SK-N-SH (cell line): ENCODE measurements around the gene EPYC. TPM values are rescaled to one million over a fixed set of nuclear protein-coding genes. Genes with fewer than 3 reads are reported as not detected.

Experiments
- CHD2 ChIP-seq: fragments of 150-350 bp; IDR thresholded peaks from 2 replicates; pipeline ENCODE4 v1.6.1; 2018; ENCODE audit warnings: low read length; ENCODE audit not compliant: partially characterized antibody
- CTCF ChIP-seq: fragments of 200-600 bp; sonication (generic); IDR thresholded peaks from 2 replicates; pipeline ENCODE4 v1.6.1; 2017; ENCODE audit warnings: antibody characterized with exemption, mild to moderate bottlenecking, moderate library complexity
- EP300 ChIP-seq, 2 experiments: IDR thresholded peaks; 2 replicates each; pipeline versions ENCODE4 v1.4.0 to v1.6.1; 2012; ENCODE audit warnings: borderline replicate concordance in 1 of 2, low read depth in 1 of 2, low read length in 1 of 2
- FOSL2 ChIP-seq: IDR thresholded peaks from 2 replicates; pipeline ENCODE4 v1.4.0; 2012; ENCODE audit warnings: low read depth, mild to moderate bottlenecking, moderate library complexity, borderline replicate concordance
- FOXJ3 ChIP-seq: sonication (generic); formaldehyde crosslinking; IDR thresholded peaks from 2 replicates; pipeline ENCODE4 v1.5.1; 2020; ENCODE audit warnings: mild to moderate bottlenecking, missing genetic modification reagents
- IRF3 ChIP-seq: fragments of 150-350 bp; IDR thresholded peaks from 2 replicates; pipeline ENCODE4 v1.6.1; 2016; ENCODE audit warnings: mild to moderate bottlenecking, low read depth, low read length
- JUND ChIP-seq: IDR thresholded peaks from 2 replicates; pipeline ENCODE4 v1.4.0; 2012
- MAX ChIP-seq: IDR thresholded peaks from 2 replicates; pipeline ENCODE4 v1.4.0; 2012; ENCODE audit warnings: low read depth
- MEF2A ChIP-seq: IDR thresholded peaks from 2 replicates; pipeline ENCODE4 v1.4.0; 2012; ENCODE audit warnings: low read depth, borderline replicate concordance
- MXI1 ChIP-seq: IDR thresholded peaks from 2 replicates; pipeline ENCODE4 v1.6.1; 2012; ENCODE audit warnings: mild to moderate bottlenecking, low read depth, low read length, improper control_type of control experiment
- NFIC ChIP-seq: IDR thresholded peaks from 2 replicates; pipeline ENCODE4 v1.4.0; 2012; ENCODE audit warnings: borderline replicate concordance
- RCOR1 ChIP-seq: fragments of 150-350 bp; IDR thresholded peaks from 2 replicates; pipeline ENCODE4 v1.6.1; 2017; ENCODE audit warnings: antibody characterized with exemption, low read length
- RXRA ChIP-seq: IDR thresholded peaks from 2 replicates; pipeline ENCODE4 v1.4.0; 2012; ENCODE audit warnings: low read depth, mild to moderate bottlenecking, borderline replicate concordance
- TAF1 ChIP-seq: IDR thresholded peaks from 2 replicates; pipeline ENCODE4 v1.6.1; 2012; ENCODE audit warnings: low read depth, mild to moderate bottlenecking, low read length, moderate library complexity, borderline replicate concordance
- TCF12 ChIP-seq: IDR thresholded peaks from 2 replicates; pipeline ENCODE4 v1.4.0; 2012
- TEAD4 ChIP-seq: IDR thresholded peaks from 2 replicates; pipeline ENCODE4 v1.4.0; 2012; ENCODE audit warnings: mild to moderate bottlenecking, borderline replicate concordance; ENCODE audit not compliant: insufficient read depth
- USF1 ChIP-seq: IDR thresholded peaks from 2 replicates; pipeline ENCODE4 v1.4.0; 2012; ENCODE audit warnings: low read depth, borderline replicate concordance
- ZBTB33 ChIP-seq: IDR thresholded peaks from 2 replicates; pipeline ENCODE4 v1.4.0; 2012; ENCODE audit warnings: low read depth, borderline replicate concordance
- polyA plus RNA-seq, 3 experiments: library from polyadenylated mRNA; depleted of rRNA; stranded (reverse); fragments of >200 nt; gene quantifications; 2 replicates each; pipeline ENCODE4 v1.2.3, GENCODE V29; 2012

The EPYC gene
- polyA plus RNA-seq, 1 of the 3 experiments (the other 2 are of a cell fraction): not detected

- peak; percentile 68 for TF ChIP-seq FOSL2
- peak; percentile 93 for TF ChIP-seq MEF2A
- no peak for TF ChIP-seq MAX
- TF ChIP-seq USF1: no peak
- TF ChIP-seq MXI1: no peak
- TF ChIP-seq TCF12: peak; percentile 62
- TF ChIP-seq TAF1: no peak
- no peak for TF ChIP-seq ZBTB33
- no peak for TF ChIP-seq IRF3
- no peak for TF ChIP-seq RCOR1
- no peak for TF ChIP-seq RXRA
- TF ChIP-seq NFIC: peak; percentile 6; the same call in 1 of the 2 replicates
- peak; percentile 17 to 68; a peak in 3 of 4 replicates for TF ChIP-seq EP300 (IDR thresholded peaks at IDR 0.05; ENCODE audit: borderline replicate concordance in 1 of 2, low read depth in 1 of 2, low read length in 1 of 2)
- TF ChIP-seq CHD2: no peak
- TF ChIP-seq CTCF: no peak
- TF ChIP-seq JUND: peak; percentile 67
- TF ChIP-seq FOXJ3 (CRISPR knock-in tag): no peak
- no peak for TF ChIP-seq TEAD4
Measured at GRCh38 chr12:90922145-90922627, 82.6 kb downstream of the EPYC start (continued).
